H9 (cell line): ENCODE measurements around the gene SDR39U1. TPM values are rescaled to one million over a fixed set of nuclear protein-coding genes. Genes with fewer than 3 reads are reported as not detected.

Experiments
- DNase-seq: peaks from one replicate; pipeline ENCODE4 v3.0.0-alpha.2; 2017
- H2AFZ ChIP-seq: one replicate; pipeline ENCODE4 v1.6.1; 2013; ENCODE audit warnings: mild to moderate bottlenecking, low read length, control low read depth, moderate library complexity
- H2AK5ac ChIP-seq: 2 replicates; pipeline ENCODE4 v1.6.1; 2013; ENCODE audit warnings: low read length, control low read depth, mixed read lengths; ENCODE audit not compliant: insufficient read length
- H2BK120ac ChIP-seq: one replicate; pipeline ENCODE4 v1.6.1; 2013; ENCODE audit warnings: low read depth, mild to moderate bottlenecking, low read length, control low read depth, inconsistent platforms; ENCODE audit not compliant: poor library complexity, severe bottlenecking
- H2BK12ac ChIP-seq: 2 replicates; pipeline ENCODE4 v1.6.1; 2013; ENCODE audit warnings: low read length, control low read depth, mixed read lengths, low read depth; ENCODE audit not compliant: insufficient read length
- H2BK15ac ChIP-seq: 2 replicates; pipeline ENCODE4 v1.6.1; 2013; ENCODE audit warnings: low read depth, low read length, control low read depth
- H2BK20ac ChIP-seq: one replicate; pipeline ENCODE4 v1.6.1; 2013; ENCODE audit warnings: low read depth, mild to moderate bottlenecking, low read length, control low read depth, inconsistent platforms; ENCODE audit not compliant: poor library complexity, severe bottlenecking
- H2BK5ac ChIP-seq: 2 replicates; pipeline ENCODE4 v1.6.1; 2013; ENCODE audit warnings: low read length, control low read depth, mixed read lengths; ENCODE audit not compliant: insufficient read length
- H3K14ac ChIP-seq: 2 replicates; pipeline ENCODE4 v1.6.1; 2013; ENCODE audit warnings: low read length, control low read depth; ENCODE audit not compliant: insufficient read depth
- H3K18ac ChIP-seq: 2 replicates; pipeline ENCODE4 v1.6.1; 2013; ENCODE audit warnings: low read depth, mild to moderate bottlenecking, mixed read lengths, low read length, control low read depth; ENCODE audit not compliant: insufficient read length
- H3K23ac ChIP-seq: 2 replicates; pipeline ENCODE4 v1.6.1; 2013; ENCODE audit warnings: low read length, control low read depth, mixed read lengths, low read depth; ENCODE audit not compliant: insufficient read length
- H3K23me2 ChIP-seq: 2 replicates; pipeline ENCODE4 v1.6.1; 2013; ENCODE audit warnings: low read depth, mild to moderate bottlenecking, mixed read lengths, low read length, control low read depth; ENCODE audit not compliant: insufficient read length, poor library complexity, severe bottlenecking
- H3K27ac ChIP-seq: 2 replicates; pipeline ENCODE4 v1.5.1; 2013; ENCODE audit warnings: low read length, control low read depth, mixed read lengths, low read depth; ENCODE audit not compliant: insufficient read length
- H3K27me3 ChIP-seq: 2 replicates; pipeline ENCODE4 v1.6.1; 2013; ENCODE audit warnings: low read length, control low read depth, inconsistent platforms; ENCODE audit not compliant: insufficient read depth
- H3K4ac ChIP-seq: 2 replicates; pipeline ENCODE4 v1.6.1; 2013; ENCODE audit warnings: low read depth, mild to moderate bottlenecking, control low read depth, inconsistent platforms, low read length, moderate library complexity
- H3K4me1 ChIP-seq: 2 replicates; pipeline ENCODE4 v1.6.1; 2013; ENCODE audit warnings: low read length, control low read depth, inconsistent platforms; ENCODE audit not compliant: insufficient read depth
- H3K4me2 ChIP-seq: 2 replicates; pipeline ENCODE4 v1.6.1; 2013; ENCODE audit warnings: low read length, control low read depth, mixed read lengths; ENCODE audit not compliant: insufficient read length, insufficient read depth
- H3K56ac ChIP-seq: 2 replicates; pipeline ENCODE4 v1.6.1; 2013; ENCODE audit warnings: low read depth, mild to moderate bottlenecking, mixed read lengths, low read length, control low read depth; ENCODE audit not compliant: insufficient read length
- H3K79me1 ChIP-seq: 2 replicates; pipeline ENCODE4 v1.6.1; 2013; ENCODE audit warnings: low read depth, mild to moderate bottlenecking, moderate library complexity, low read length, control low read depth, inconsistent platforms; ENCODE audit not compliant: insufficient read depth, poor library complexity, severe bottlenecking
- H3K79me2 ChIP-seq: 2 replicates; pipeline ENCODE4 v1.6.1; 2013; ENCODE audit warnings: low read length, control low read depth, inconsistent platforms; ENCODE audit not compliant: insufficient read depth
- H3K9ac ChIP-seq: 2 replicates; pipeline ENCODE4 v1.6.1; 2013; ENCODE audit warnings: low read length, control low read depth, mixed read lengths; ENCODE audit not compliant: insufficient read length; ENCODE audit errors: extremely low read depth
- H3K9me3 ChIP-seq: one replicate; pipeline ENCODE4 v1.6.1; 2013; ENCODE audit warnings: low read depth, low read length, inconsistent platforms; ENCODE audit not compliant: control insufficient read depth
- H3T11ph ChIP-seq: one replicate; pipeline ENCODE4 v1.6.1; 2013; ENCODE audit warnings: mild to moderate bottlenecking, low read length, control low read depth, inconsistent platforms
- H4K20me1 ChIP-seq: one replicate; pipeline ENCODE4 v1.6.1; 2013; ENCODE audit not compliant: control insufficient read depth, insufficient read length, insufficient read depth
- H4K5ac ChIP-seq: 2 replicates; pipeline ENCODE4 v1.6.1; 2013; ENCODE audit warnings: low read depth, mild to moderate bottlenecking, mixed read lengths, low read length, control low read depth; ENCODE audit not compliant: insufficient read length
- H4K8ac ChIP-seq: replicated peaks from 2 replicates; pipeline ENCODE4 v1.6.1; 2013; ENCODE audit warnings: low read length, control low read depth, mixed read lengths, low read depth; ENCODE audit not compliant: insufficient read length
- H4K91ac ChIP-seq: 2 replicates; pipeline ENCODE4 v1.6.1; 2013; ENCODE audit warnings: low read depth, mild to moderate bottlenecking, moderate library complexity, mixed read lengths, low read length, control low read depth; ENCODE audit not compliant: insufficient read length
- H3K27ac Mint-ChIP-seq, 3 experiments: 2 replicates in 2 of 3; 3 replicates in 1 of 3; pipeline ENCODE4 v1.8.0; 2020 to 2021; ENCODE audit warnings: mixed read lengths in 3 of 3, mild to moderate bottlenecking in 1 of 3, moderate library complexity in 1 of 3
- H3K27me3 Mint-ChIP-seq: 2 replicates; pipeline ENCODE4 v1.8.0; 2021; ENCODE audit warnings: low read depth, mild to moderate bottlenecking, moderate library complexity, mixed read lengths
- H3K36me3 Mint-ChIP-seq, 3 experiments: 2 replicates in 2 of 3; 3 replicates in 1 of 3; pipeline ENCODE4 v1.8.0; 2020 to 2021; ENCODE audit warnings: low read depth in 3 of 3, mixed read lengths in 3 of 3; ENCODE audit not compliant: insufficient read depth in 1 of 3
- H3K4me1 Mint-ChIP-seq, 2 experiments: 2 replicates each; pipeline ENCODE4 v1.8.0; 2020; ENCODE audit warnings: mixed read lengths in 2 of 2
- H3K4me3 Mint-ChIP-seq, 2 experiments: 2 replicates in 1 of 2; 3 replicates in 1 of 2; pipeline ENCODE4 v1.8.0; 2020 to 2021; ENCODE audit warnings: mild to moderate bottlenecking in 2 of 2, mixed read lengths in 2 of 2, moderate library complexity in 1 of 2
- H3K9me3 Mint-ChIP-seq, 2 experiments: 2 replicates in 1 of 2; 3 replicates in 1 of 2; pipeline ENCODE4 v1.8.0; 2020; ENCODE audit warnings: mild to moderate bottlenecking in 2 of 2, mixed read lengths in 2 of 2, moderate library complexity in 1 of 2
- CTCF ChIP-seq: fragments of 200-600 bp; sonication (generic); conservative IDR thresholded peaks from 3 replicates; pipeline ENCODE4 v1.8.0; 2021; ENCODE audit warnings: antibody characterized with exemption, mild to moderate bottlenecking
- WGBS: extraction: QIAGEN DNeasy Blood & Tissue Kit; methylation state at CpG from one replicate; pipeline ENCODE4 v1.1.7; 2013; ENCODE audit warnings: missing lambda C conversion rate, low lambda C conversion rate, mixed read lengths; ENCODE audit not compliant: insufficient read length; ENCODE audit errors: extremely low coverage; 5-methylcytosine and 5-hydroxymethylcytosine counted together
- total RNA-seq: library from RNA; stranded (reverse); gene quantifications from 2 replicates; pipeline ENCODE4 v1.2.1, GENCODE V29; 2021

SDR39U1 gene
- total RNA-seq, 1 experiment from 2014 or later = 56.2 TPM

- H3K9ac ChIP-seq = no peak overlapping the region
- no peaks in the 10 kb centered on the region for H3K27me3 ChIP-seq
- Mint-ChIP-seq H3K36me3 (no peaks in the 10 kb centered on the region), H3K27me3 (peaks cover 17% of the 10 kb centered on the region), H3K27ac (no peak overlapping the region), H3K4me1 (peaks cover 39 to 45% of the 10 kb centered on the region in 2 experiments), H3K9me3 (no peaks in the 10 kb centered on the region), H3K4me3 (peak overlapping the region; percentile 30 to 79; a peak in 3 of 5 replicates)
- no peak for DNase-seq
- no peaks in the 10 kb centered on the region for H3K9me3 ChIP-seq
- no peak overlapping the region for H3K18ac ChIP-seq
- no peaks in the 10 kb centered on the region for H3K79me2 ChIP-seq
- H3K4ac ChIP-seq = no peak overlapping the region
- no peak overlapping the region for H2BK15ac ChIP-seq
- WGBS = no CpG with 5 or more reads among the region's 6 CpGs
- no peak overlapping the region for H4K91ac ChIP-seq
- H3K4me1 ChIP-seq = no peaks in the 10 kb centered on the region; the same call in 1 of the 2 replicates
- H3K4me2 ChIP-seq = peak overlapping the region; percentile 65
- H4K20me1 ChIP-seq = no peaks in the 10 kb centered on the region
- no peak overlapping the region for H4K8ac ChIP-seq
- no peak for TF ChIP-seq CTCF
- no peak overlapping the region for H3K14ac ChIP-seq
- H3K23ac ChIP-seq = no peak overlapping the region
- no peak overlapping the region for H4K5ac ChIP-seq
- no peak overlapping the region for H2AK5ac ChIP-seq
- no peak overlapping the region for H3K27ac ChIP-seq
- H2BK5ac ChIP-seq = no peak overlapping the region
- H2BK120ac ChIP-seq = no peak overlapping the region
- H2BK12ac ChIP-seq = no peak overlapping the region
- H2AFZ ChIP-seq = no peak overlapping the region
- H3K79me1 ChIP-seq = no peaks in the 10 kb centered on the region
- H3K23me2 ChIP-seq = peaks cover 5% of the 10 kb centered on the region
- H3T11ph ChIP-seq = no peak overlapping the region
- H2BK20ac ChIP-seq = no peak overlapping the region
- no peak overlapping the region for H3K56ac ChIP-seq
These were observed 44.8 kb downstream of the SDR39U1 start for GRCh38 chr14:24397639-24398292.
